Panc1 (cell line): ENCODE measurements around the gene SMIM21.

Experiments
- CTCF ChIP-seq: fragments of 450-650 bp; IDR thresholded peaks from 2 replicates; pipeline ENCODE4 v1.5.1; 2017; ENCODE audit warnings: mild to moderate bottlenecking
- POLR2AphosphoS5 ChIP-seq: IDR thresholded peaks from 2 replicates; pipeline ENCODE4 v1.6.1; 2012; ENCODE audit warnings: mild to moderate bottlenecking, low read depth, low read length, moderate library complexity
- REST ChIP-seq, 2 experiments: IDR thresholded peaks; 2 replicates each; pipeline ENCODE4 v1.6.1; 2011 to 2012; ENCODE audit warnings: low read depth in 2 of 2, control low read depth in 1 of 2, low read length in 1 of 2, mild to moderate bottlenecking in 1 of 2, moderate library complexity in 1 of 2; ENCODE audit not compliant: insufficient read depth in 1 of 2
- SIN3A ChIP-seq: IDR thresholded peaks from 2 replicates; pipeline ENCODE4 v1.6.1; 2012; ENCODE audit warnings: low read depth, mild to moderate bottlenecking, low read length, moderate library complexity, borderline replicate concordance; ENCODE audit not compliant: insufficient read depth
- TCF7L2 ChIP-seq: IDR thresholded peaks from 2 replicates; pipeline ENCODE4 v1.6.1; 2011; ENCODE audit warnings: mild to moderate bottlenecking, low read depth, low read length, inconsistent platforms

DNA sequence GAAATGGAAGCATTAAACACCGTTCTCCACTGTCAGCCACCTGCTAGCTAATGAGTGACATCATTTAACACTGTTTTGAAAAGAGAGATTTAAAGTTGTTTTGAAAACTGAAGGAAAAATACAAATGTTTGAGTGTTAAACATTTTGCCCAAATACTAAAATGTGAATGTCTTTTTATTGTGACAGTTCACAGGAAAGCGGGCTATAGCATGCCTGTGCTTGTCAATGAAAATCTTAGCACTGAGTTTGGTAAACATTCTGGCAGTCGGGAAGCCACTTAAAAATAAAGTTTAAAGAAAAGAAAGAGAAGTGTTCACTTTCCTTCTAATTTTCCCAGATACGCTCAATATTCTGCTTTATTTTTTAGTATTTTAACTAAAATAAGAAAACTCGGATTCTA, 40.3 kb upstream of the SMIM21 start:
- TF ChIP-seq CTCF (no peak), POLR2AphosphoS5 (no peak), TCF7L2 (no peak), REST (IDR thresholded peaks at IDR 0.05; ENCODE audit: insufficient read depth in 1 of 2, low read depth in 2 of 2, low read length in 1 of 2) (no peak), SIN3A (no peak)
